Right kidney (tissue), 1 donor: ENCODE measurements around the gene CYBA.

ENCODE experiments used
- DNase-seq: peaks from one replicate; pipeline ENCODE4 v3.0.0-alpha.2; 2016

CYBA gene

DNA sequence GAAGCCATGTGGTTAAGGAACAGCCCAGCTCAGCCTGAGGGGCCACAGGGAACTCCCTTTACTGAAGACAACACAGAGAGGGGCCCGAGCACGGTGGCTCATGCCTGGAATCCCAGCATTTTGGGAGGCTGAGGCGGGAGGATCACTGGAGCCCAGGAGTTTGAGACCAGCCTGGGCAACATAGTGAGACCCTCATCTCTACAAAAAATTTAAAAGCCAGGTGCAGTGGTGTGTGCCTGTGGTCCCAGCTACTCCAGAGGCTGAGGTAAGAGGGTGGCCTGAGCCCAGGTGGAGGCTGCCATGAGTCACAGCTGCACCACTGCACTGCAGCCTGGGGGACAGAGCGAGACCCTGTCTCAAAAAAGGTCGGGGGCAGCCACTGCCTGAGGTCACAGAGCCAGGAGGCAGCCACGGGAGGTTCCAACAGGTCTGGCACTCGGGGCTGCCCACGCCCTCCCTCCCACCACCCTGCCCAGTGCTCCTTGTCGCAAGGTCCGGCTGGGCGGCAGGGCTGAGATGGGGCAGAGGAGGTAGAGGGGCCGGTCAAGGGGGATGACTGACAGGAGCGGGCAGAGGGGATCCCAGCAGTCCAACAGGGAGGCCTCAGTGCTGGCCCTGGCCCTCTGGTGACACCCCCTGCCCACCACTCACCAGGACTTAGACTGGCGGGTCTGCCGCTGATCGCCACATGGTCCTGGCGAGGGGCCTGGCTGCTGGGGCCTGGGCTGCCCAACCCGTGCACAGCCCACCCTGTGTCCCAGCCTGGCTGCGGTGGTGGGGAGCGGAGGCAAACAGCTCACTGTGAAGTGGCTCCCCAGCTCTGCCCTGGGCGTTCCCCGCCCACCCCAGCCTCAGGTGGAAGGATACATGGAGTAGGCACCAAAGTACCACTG is 3.4 kb downstream of the CYBA start:
- DNase-seq = no peak

DNA sequence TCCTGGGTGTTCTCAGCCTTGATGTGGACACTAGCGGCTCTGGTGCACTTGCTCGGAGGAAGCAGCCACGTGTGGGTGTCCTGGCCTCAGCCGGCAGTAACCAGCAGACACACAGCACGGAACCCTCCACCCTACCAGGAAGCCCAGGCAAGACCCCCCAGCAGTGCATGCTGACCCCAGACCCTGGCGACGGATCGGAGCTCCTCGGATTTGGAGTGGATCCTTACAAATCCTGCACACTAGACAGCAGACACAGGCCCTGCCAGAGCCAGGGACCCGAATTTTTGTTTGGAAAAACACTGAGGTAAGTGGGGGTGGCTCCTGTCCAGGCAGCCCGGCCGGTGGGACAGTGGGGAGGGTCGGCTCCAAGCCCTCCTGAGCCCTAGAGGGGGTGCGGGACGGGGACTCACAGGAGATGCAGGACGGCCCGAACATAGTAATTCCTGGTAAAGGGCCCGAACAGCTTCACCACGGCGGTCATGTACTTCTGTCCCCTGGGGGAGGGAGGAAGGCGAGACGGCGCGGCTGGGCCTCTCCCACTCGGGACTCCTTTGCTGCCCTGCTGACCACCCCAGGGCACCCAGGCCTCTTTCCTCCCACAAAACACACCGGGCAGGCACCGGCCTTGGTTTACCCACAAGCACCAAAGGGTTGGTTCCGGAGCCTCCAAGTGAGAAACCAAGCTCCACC is 4.4 kb downstream of the CYBA start:
- no peak for DNase-seq

DNA sequence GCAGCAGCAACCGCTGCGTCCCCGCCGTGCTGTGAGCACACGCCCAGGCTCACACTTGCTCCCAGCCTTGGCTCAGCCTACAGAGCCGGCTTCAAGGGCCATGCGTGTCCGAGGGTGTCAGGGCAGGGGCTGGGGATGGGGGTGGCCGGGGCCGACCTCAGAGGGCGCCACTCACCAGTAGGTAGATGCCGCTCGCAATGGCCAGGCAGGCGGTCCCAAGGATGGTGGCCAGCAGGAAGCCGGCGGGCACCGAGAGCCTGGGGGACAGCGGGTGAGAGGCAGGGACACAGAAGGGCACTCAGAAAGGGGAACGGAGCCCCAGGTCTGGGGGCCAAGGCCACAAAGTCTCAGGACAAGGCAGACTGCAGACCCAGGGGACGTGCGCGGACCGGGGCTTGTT is 4.9 kb downstream of the CYBA start:
- no peak for DNase-seq

DNA sequence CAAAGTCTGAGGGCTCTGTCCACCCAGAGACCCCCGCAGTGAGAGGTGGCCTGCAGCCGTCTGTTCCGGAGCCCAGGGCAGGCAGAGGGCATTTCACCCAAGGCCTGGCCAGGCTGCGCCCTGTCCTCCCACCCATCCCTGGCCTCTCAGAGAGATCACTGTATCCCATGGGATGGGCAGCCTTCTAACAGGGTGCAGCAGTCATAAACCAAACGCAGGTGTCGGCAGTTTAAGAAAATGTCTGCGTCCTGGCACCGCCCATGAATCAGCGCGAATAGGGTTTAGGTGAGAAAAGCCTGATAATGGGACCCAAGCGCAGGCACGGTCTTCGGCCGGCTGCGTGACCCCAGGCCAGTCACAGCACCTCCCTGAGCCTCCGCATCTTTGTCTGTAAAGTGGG is 5.4 kb downstream of the CYBA start:
- no peak for DNase-seq

DNA sequence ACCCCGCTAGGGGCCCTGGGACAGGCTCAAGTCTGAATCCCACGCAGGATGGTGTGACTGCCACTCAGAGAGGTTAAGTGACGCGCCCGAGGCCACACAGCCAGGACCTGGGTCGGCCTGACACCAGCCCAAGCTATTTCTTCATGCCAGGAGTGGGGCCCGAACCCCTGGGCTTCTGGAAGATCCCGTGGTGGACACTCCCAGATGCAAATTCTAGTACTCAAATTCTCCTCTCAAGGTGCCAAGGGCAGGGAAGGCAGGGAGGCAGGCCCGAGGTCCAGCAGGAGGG is 7.3 kb downstream of the CYBA start:
- DNase-seq = no peak

DNA sequence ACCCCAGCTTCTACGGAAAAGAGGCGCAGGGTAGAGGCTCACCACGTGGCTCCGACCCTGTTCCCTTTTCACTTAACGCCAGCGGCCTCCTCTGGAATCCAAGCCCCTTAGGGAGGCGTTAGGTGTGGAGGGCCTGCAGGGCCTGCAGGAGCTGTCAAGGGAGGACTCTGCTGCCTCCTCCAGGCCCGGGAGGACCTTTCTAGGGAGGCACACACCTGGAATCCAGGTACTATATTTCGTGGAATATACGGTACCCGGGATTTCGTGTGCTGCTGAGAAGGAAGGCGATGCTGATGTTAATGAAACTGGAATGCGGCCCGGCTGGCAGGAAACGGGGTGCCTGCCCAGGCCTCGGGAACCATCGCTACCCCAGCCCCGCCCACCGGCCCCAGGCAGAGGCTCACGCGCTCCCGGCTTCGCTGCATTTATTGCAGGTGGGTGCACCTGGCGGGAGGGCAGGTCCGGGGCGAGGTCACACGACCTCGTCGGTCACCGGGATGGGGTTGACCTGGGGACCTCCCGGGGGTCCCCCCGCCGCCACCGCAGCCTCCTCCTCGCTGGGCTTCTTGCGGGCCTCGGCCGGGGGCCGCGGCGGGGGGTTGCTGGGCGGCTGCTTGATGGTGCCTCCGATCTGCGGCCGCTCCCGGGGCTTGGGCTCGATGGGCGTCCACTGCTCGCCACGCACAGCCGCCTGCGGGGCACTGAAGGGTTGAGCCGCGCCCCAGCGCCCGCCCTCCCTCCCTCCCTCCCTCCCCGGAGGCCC is 7.8 kb downstream of the CYBA start:
- DNase-seq = no peak

DNA sequence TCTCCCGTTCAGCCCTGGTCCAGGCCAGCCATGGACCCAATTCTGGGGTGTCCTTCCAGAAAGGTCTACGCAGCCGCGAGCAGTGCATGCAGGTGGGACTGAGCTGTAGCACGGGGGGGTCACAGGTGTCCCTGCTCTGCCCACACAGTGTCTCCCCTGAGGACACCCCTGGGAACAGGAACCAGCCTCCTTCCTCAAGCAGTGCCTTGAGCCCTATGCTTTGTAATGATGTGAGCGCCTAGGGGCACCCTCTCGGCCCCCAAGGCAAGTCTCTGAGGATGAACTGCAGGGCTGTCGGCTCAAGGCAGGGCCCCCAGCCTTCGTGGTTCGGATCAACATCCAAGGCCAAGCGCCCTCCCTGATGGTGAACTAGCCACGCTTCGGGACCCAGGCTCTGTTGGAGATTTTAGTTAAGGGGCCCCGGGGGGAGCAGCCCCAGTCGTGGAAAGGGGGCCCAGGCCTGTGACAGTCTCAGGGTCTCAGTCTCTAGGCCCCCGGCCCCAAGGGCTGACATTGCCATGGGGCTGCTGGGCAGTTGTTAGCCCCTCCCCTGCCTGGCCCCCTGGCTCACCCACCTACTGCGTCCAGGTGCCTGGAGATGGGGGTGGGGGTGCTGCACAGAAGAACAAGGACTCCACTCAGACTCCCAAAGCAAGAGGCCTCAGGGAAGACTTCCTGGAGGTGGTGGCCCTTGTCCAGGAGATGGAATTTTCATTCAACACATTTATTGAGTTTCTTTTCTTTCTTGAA is 10.2 kb downstream of the CYBA start:
- no peak for DNase-seq

DNA sequence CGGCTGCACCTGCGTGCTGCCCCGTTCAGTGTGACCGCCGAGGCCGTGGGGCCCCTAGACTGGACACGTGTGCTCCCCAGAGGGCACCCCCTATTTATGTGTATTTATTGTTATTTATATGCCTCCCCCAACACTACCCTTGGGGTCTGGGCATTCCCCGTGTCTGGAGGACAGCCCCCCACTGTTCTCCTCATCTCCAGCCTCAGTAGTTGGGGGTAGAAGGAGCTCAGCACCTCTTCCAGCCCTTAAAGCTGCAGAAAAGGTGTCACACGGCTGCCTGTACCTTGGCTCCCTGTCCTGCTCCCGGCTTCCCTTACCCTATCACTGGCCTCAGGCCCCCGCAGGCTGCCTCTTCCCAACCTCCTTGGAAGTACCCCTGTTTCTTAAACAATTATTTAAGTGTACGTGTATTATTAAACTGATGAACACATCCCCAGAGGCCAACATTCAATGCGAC is 10.8 kb downstream of the CYBA start:
- no peak for DNase-seq

DNA sequence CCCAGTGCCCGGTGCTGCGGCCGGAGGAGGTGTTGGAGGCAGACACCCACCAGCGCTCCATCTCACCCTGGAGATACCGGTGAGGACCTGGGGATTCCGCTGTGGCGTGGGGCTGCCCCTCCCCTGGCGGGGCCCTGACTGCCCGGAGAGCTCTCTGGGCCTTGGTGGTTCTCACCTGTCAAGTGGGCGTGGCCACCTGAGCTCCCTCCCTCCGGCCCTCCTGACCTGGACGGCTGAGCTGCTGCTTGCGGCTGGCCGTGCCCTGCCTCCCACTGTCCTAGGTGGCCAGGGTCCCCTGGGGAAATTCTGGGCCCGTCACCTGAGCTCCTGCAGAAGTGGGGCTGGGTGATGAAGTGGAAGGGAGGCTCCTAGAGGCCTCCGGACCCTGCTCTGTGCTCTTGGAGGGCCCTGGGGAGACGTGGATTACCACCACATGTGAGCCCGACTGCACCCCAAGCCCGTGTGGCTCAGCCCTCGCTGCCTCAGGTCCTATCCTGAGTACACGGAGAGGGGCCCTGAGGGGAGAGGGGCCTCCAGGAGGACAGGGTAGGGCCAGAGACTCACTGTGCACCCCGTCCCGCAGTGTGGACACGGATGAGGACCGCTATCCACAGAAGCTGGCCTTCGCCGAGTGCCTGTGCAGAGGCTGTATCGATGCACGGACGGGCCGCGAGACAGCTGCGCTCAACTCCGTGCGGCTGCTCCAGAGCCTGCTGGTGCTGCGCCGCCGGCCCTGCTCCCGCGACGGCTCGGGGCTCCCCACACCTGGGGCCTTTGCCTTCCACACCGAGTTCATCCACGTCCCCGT is 11.4 kb downstream of the CYBA start:
- peak; percentile 50 for DNase-seq

DNA sequence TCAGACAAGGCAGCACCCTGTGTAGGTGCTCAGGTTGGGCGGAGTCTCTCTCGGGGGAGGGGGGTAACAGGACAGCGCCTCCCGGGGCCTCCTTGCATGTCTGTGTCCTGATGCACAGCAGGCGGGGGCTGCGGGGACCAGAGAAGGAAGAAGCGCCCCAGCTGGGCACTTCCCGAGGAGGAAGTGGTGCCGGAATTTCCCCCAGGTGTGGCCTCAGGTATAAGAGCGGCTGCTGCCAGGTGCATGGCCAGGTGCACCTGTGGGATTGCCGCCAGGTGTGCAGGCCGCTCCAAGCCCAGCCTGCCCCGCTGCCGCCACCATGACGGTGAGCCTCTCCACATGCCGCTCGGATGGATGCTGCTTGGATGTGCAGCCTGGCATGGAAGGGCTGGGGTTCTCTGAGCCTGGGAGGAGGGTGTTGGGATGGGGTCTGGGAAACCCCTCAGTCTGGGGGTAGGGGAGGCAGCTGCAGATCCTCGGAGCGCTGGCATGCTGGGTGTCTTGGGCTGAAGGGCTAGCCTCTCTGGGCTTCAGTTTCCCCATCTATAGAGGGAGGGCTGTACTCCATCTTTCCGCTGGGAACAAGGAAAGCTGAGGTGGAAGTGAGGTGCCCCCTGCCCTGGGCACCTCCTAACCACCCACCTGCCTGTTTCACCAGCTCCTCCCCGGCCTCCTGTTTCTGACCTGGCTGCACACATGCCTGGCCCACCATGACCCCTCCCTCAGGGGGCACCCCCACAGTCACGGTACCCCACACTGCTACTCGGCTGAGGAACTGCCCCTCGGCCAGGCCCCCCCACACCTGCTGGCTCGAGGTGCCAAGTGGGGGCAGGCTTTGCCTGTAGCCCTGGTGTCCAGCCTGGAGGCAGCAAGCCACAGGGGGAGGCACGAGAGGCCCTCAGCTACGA is 12.3 kb downstream of the CYBA start, which contains the start of gene IL17C:
TSS of gene IL17C (plus strand) at position 250 of the 908 bp plus-strand sequence. CDS start at position 320, 70 bp downstream.
- no peak for DNase-seq

DNA sequence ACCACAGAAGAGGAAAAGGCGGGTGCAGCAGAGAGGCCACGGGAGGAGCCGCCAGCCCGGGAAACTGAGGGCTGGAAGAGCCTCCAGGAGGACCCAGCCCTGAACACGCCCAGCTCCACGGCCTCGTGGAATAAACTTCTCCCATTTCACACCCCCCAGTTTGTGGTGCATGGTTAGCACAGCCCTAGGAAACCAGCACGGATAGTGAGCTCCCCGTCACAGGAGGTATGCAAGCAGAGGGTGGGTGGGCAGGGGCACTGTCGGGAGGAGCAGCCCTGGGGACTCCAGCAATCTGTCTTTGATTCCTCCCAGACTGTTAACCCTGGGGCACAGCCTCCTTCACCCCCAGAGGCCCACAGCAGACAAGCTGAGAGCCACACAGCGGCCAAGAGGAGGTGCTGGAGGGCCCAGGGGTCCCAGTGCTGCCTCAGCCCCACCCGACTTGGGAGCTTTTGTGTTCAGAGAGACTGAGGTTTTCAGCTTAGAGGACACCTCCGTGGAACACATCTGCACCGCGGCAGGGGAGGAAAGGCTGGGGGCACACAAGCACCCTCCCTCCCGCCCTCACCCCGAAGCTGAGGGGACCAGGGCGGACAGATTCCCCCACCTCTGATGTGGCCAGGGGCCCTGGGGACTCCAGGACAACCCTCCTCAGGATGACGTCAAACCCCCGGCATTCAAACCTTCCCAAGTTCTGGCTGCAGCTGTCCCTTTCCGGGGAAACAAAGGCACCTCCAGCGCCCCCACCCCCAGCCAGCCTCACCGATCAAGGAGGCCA is 14.2 kb downstream of the CYBA start:
- no peak for DNase-seq

DNA sequence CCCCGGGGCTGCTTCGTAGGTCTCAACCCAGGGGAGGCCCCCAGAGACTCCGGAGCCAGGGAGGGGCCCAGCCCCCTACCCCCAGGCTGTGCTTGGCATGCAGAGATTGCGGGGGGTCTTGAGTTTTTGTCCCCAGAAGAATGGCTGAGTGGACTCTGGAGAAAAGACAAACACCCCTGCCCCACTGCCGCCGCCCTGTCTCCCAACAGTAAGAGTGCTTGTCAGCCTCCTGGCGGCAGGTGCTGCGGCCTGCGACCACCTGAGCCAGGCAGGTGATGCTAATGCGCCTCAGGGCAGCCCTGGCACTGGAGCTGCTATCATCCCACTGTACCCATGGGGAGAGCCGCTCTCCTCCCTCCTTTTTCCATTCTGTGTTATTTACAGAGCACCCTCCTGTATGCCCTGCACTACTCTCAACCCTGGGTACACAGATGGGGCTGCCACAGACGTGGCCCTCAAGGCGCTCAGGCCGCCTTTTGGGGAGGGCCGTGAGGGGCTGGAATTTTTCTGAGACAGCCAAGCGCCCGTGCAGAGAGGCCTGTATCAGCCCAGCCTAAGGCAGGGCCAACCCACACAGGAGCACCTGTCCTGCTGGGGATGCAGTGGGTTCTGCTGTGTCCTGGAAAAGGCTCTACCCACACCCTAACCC is 15.1 kb downstream of the CYBA start:
- no peak for DNase-seq

DNA sequence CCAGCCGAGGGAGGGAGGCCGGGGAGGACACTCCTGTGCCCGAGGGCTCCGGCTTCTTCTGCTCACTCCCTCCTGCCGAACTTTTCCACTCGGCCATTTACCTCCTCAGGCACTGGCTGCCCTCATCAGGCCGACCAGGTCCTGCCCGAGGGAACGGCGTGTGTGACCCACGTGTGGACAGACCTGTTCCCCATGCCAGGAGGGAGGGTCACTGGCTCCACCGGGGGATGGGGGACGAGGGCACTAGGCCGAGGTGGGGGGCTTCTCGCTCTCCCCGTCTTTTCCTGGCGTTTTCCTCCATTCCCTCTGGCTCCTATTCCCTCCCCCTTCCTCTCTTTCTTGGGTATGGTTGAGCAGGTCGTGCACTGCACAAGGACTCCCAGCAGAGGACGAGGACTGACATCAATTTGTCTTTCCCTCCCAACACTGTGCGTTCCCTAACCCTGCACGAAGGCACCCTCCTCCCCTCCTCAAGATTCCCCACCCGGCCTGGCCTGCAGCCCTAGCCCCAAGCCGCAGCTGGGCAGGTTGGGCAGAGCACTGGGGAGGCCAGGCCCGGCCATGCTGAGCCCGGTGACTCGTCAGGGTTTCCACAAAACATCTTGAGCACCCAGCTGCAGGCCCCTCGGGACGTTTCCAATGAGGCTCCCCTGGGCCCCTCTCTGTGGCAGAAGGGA is 15.7 kb downstream of the CYBA start:
- DNase-seq = no peak

DNA sequence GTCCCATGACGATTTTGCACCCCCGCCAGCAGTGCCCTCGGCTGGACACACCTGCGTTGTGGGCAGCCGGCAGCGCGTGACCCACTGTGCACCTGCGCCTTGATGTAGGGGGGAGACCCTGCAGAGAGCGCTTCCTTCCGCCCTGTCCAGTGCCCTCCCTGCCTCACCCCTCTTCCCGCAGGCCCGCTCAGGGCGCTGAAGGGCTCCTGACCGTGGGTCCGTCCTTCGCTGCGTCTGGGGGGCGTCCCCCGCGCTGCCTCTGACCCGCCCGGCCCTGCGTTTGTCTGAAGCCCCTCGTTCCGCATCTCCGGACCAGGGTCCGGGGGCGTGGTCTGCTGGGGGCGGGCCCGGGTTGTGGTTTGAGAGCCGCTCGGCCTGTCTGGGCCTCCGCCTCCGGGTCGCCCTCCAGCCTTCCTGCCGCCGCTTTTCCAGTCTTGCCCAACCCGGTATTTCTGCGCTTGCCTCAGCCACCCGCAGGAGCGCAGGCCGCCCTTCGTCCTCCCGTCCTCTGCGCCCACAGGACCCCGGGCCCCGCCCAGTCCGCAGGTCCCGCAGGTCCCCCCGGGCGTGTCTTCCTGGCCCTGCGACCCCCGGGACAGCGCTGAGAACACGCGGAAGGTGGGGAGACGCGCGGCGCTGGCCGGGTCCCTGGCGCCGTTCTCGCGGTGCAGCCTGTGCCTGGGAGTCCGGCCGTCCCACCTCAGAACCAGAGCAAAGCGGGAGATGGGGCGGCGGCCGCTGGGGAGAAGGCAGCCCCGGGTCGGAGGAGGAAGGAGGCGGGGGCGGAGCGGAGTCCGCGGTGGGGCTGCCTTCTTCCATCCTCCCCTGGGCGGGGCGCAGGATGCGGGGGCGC is 16.5 kb downstream of the CYBA start:
- DNase-seq = peak; percentile 77

DNA sequence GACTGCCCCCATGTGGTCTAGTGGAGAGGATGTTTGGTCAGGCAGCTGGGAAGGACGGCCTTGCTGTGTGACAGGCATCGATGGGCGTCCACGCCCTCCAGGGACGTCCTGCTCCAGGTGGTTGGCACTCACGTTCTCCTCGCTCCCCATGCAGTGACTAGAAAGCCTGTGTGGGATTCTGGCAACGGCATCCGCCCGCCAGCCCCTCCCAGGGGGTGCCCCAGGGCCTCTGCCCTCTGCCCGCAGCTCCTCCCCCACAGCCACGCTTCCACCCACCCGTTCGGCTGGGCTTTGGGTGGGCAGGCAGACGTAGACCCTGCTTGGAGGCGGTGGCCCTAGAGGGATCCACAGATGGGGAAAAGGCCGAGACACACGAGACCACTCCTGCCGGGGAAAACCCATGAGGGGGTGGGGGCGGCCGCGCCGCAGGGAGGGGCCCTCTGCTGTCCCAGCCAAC is 17.1 kb downstream of the CYBA start:
- peak; percentile 54 for DNase-seq

DNA sequence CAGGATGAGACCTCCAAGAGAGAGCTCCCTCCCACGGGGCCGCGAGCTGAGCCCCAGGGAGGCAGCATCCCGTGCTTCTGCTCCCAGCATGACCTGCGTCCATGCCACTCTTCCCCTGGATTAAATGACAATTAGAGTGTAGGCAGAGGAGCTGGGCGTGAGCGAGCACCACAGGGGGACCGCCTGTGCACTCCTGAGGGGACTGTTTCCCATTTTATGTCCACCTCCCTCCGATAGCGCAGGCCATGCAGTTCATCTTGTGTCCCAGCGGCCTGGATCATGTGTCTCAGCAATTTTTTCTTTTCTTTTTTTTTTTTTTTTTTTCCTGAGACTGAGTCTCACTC is 18.3 kb downstream of the CYBA start:
- no peak for DNase-seq

DNA sequence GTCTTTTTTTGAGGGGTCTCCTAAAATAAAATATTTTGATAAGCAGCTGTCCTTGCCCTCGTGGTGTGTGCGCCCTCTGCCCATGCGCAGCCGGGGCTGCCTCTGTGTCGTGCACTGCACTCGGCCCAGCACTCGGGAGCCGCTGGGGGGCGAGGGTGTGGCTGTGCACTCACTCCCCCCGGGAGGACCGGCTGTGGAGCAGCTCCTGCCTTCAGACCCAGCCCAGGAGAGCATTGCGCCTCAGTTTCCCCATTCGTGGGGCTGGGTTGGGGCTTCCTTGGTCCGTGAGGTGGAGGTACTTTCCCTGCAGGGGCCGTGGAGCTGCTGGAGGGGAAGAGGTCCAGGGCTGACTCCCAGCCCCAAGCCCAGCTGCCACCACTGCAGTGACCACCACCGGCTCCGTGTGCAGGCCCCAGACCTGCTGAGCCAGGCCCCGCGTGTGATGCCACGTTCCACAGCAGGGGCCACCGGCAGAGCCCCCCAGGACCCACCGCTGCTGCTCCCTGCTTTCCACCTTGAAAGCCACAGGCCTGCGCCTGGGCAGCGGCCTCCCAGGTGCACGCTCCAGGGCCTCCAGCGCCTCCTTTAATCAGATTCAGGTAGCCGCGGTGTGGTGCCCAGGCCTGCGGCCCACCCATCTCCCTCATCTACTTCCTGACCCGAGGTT is 18.8 kb downstream of the CYBA start:
- DNase-seq = no peak
